ENCODE data around the gene ZNF407. TPM values are rescaled to one million over a fixed set of nuclear protein-coding genes. Genes with fewer than 3 reads are reported as not detected.

ZNF407 gene
- total and polyA plus RNA-seq, 2 experiments from 2014 or later, result 2.1 to 10.4 TPM

GRCh38 chr18:74841248-74841647 is 243.6 kb downstream of the ZNF407 start:
- H3K4me2 ChIP-seq, result no peak overlapping the region
- H3K9me2 ChIP-seq (ENCODE audit: insufficient read depth), result 0 out of 2 replicates have a peak, but pooled peaks cover 3% of the 10 kb centered on the region
- H3K79me2 ChIP-seq (replicated peaks; ENCODE audit: insufficient read depth), result no peaks in the 10 kb centered on the region
- H3K9me3 Mint-ChIP-seq, result no peaks in the 10 kb centered on the region
- no peak for DNase-seq (ENCODE audit: low spot score)
- no peak overlapping the region for H3K27ac Mint-ChIP-seq
- no peaks in the 10 kb centered on the region for H3K36me3 ChIP-seq (ENCODE audit: insufficient read depth)
- no peak overlapping the region for H2AFZ ChIP-seq
- no peak overlapping the region for H3K27ac ChIP-seq (ENCODE audit: low read depth)
- peaks cover 4% of the 10 kb centered on the region; the same call in 1 of the 2 replicates for H3K4me1 ChIP-seq (ENCODE audit: insufficient read depth)
- H3F3A ChIP-seq (replicated peaks; ENCODE audit: low read depth), result no peaks in the 10 kb centered on the region
- no peaks in the 10 kb centered on the region for H3K27me3 ChIP-seq (ENCODE audit: insufficient read depth)
- H3K36me3 Mint-ChIP-seq (ENCODE audit: low read depth), result no peaks in the 10 kb centered on the region
- no peaks in the 10 kb centered on the region for H4K20me1 ChIP-seq (replicated peaks; ENCODE audit: insufficient read depth)
- peaks cover 5% of the 10 kb centered on the region for H3K27me3 Mint-ChIP-seq (ENCODE audit: insufficient read depth, low read depth, poor library complexity)
- H3K4me3 Mint-ChIP-seq, result no peak overlapping the region
- TF ChIP-seq JUNB (IDR thresholded peaks at IDR 0.05; ENCODE audit: unreplicated experiment), result no peak
- no peak for TF ChIP-seq CTCF (conservative IDR thresholded peaks at IDR 0.05; ENCODE audit: low read depth in 2 of 2)
- no peak for TF ChIP-seq NANOG (IDR thresholded peaks at IDR 0.05; ENCODE audit: borderline replicate concordance)
- no peak for TF ChIP-seq ZNF331 (CRISPR knock-in tag; IDR thresholded peaks at IDR 0.05; ENCODE audit: low read depth)
- no peak for TF ChIP-seq ZNF114 (CRISPR knock-in tag; IDR thresholded peaks at IDR 0.05)
- no peak for TF ChIP-seq EZH2phosphoT487 (IDR thresholded peaks at IDR 0.05; ENCODE audit: unreplicated experiment)
- TF ChIP-seq EZH2 (IDR thresholded peaks at IDR 0.05; ENCODE audit: low read depth, unreplicated experiment), result no peak
- TF ChIP-seq REST (IDR thresholded peaks at IDR 0.05; ENCODE audit: unreplicated experiment), result no peak
- TF ChIP-seq CREB1 (CRISPR knock-in tag; IDR thresholded peaks at IDR 0.05; ENCODE audit: low read depth), result no peak
- no peak for TF ChIP-seq ETS1 (IDR thresholded peaks at IDR 0.05)
- TF ChIP-seq POLR2AphosphoS5 (IDR thresholded peaks at IDR 0.05; ENCODE audit: low read depth), result no peak
- no peak for TF ChIP-seq STAT1 (IDR thresholded peaks at IDR 0.05; ENCODE audit: unreplicated experiment)
- no peak for TF ChIP-seq ZNF462 (CRISPR knock-in tag; IDR thresholded peaks at IDR 0.05)
- peak; percentile 46 for ATAC-seq
- peaks cover 23% of the 10 kb centered on the region for H3K4me1 Mint-ChIP-seq
- no peak overlapping the region for H3K4me3 ChIP-seq
